Liver (tissue), 9 donors: ENCODE data around the gene RRN3. TPM values are rescaled to one million over a fixed set of nuclear protein-coding genes. Genes with fewer than 3 reads are reported as not detected.
A peak's percentile ranks its signal among the peaks of the same experiment; 100 is the strongest.

Source experiments
- DNase-seq: peaks from one replicate; pipeline ENCODE4 v3.0.0-alpha.2; 2017; ENCODE audit warnings: low spot score
- H3K27ac ChIP-seq, 2 donors: one replicate each; pipeline ENCODE4 v1.7.0; 2013; ENCODE audit warnings: inconsistent platforms in 2 of 2, low read length in 2 of 2, control low read depth in 1 of 2, low read depth in 1 of 2, mild to moderate bottlenecking in 1 of 2
- H3K27me3 ChIP-seq, 4 donors: one replicate each; pipeline versions ENCODE4 v1.6.1 to v1.7.0; 2013; ENCODE audit warnings: low read length in 3 of 4, inconsistent platforms in 1 of 4, mild to moderate bottlenecking in 1 of 4, moderate library complexity in 1 of 4; ENCODE audit not compliant: control insufficient read depth in 4 of 4, insufficient read depth in 4 of 4
- H3K36me3 ChIP-seq, 4 donors: one replicate each; pipeline versions ENCODE4 v1.6.1 to v1.7.0; 2013; ENCODE audit warnings: low read length in 3 of 4, mild to moderate bottlenecking in 3 of 4, low read depth in 1 of 4, moderate library complexity in 1 of 4; ENCODE audit not compliant: control insufficient read depth in 4 of 4, insufficient read depth in 3 of 4
- H3K4me1 ChIP-seq, 4 donors: one replicate each; pipeline versions ENCODE4 v1.6.1 to v1.7.0; 2013; ENCODE audit warnings: low read length in 3 of 4, mild to moderate bottlenecking in 3 of 4, moderate library complexity in 1 of 4; ENCODE audit not compliant: control insufficient read depth in 4 of 4, insufficient read depth in 4 of 4
- H3K4me3 ChIP-seq, 3 donors: one replicate each; pipeline versions ENCODE4 v1.6.1 to v1.7.0; 2013; ENCODE audit warnings: low read length in 3 of 3, control low read depth in 1 of 3, low read depth in 1 of 3, mild to moderate bottlenecking in 1 of 3
- H3K9ac ChIP-seq, 2 donors: one replicate each; pipeline ENCODE4 v1.7.0; 2013; ENCODE audit warnings: low read length in 2 of 2, mild to moderate bottlenecking in 2 of 2, moderate library complexity in 2 of 2, control low read depth in 1 of 2, low read depth in 1 of 2
- H3K9me3 ChIP-seq, 4 donors: one replicate each; pipeline versions ENCODE4 v1.6.1 to v1.7.0; 2013; ENCODE audit warnings: low read length in 3 of 4; ENCODE audit not compliant: control insufficient read depth in 4 of 4
- EGR1 ChIP-seq, 2 donors: IDR thresholded peaks; 2 replicates each; pipeline ENCODE4 v1.6.1; 2016 to 2018; ENCODE audit warnings: antibody characterized with exemption in 2 of 2, low read depth in 2 of 2
- FOXA1 ChIP-seq: IDR thresholded peaks from 2 replicates; pipeline ENCODE4 v1.6.1; 2016; ENCODE audit warnings: antibody characterized with exemption
- FOXA2 ChIP-seq: IDR thresholded peaks from 2 replicates; pipeline ENCODE4 v1.6.1; 2016; ENCODE audit warnings: antibody characterized with exemption
- GABPA ChIP-seq, 2 donors: IDR thresholded peaks in 1 of 2; conservative IDR thresholded peaks in 1 of 2; 2 replicates each; pipeline ENCODE4 v1.6.1; 2016; ENCODE audit warnings: antibody characterized with exemption in 2 of 2, mild to moderate bottlenecking in 1 of 2, moderate library complexity in 1 of 2
- HNF4A ChIP-seq, 2 donors: conservative IDR thresholded peaks; 2 replicates each; pipeline ENCODE4 v1.6.1; 2016; ENCODE audit warnings: antibody characterized with exemption in 2 of 2, mild to moderate bottlenecking in 2 of 2
- HNF4G ChIP-seq: IDR thresholded peaks from 2 replicates; pipeline ENCODE4 v1.6.1; 2016; ENCODE audit warnings: antibody characterized with exemption
- JUND ChIP-seq, 2 donors: IDR thresholded peaks; 2 replicates each; pipeline ENCODE4 v1.6.1; 2016; ENCODE audit warnings: antibody characterized with exemption in 2 of 2
- NR2F2 ChIP-seq: IDR thresholded peaks from 2 replicates; pipeline ENCODE4 v1.6.1; 2016; ENCODE audit warnings: antibody characterized with exemption
- RAD21 ChIP-seq, 2 donors: IDR thresholded peaks; 2 replicates each; pipeline ENCODE4 v1.6.1; 2016; ENCODE audit warnings: antibody characterized with exemption in 2 of 2, mild to moderate bottlenecking in 2 of 2
- RXRA ChIP-seq, 2 donors: IDR thresholded peaks; 2 replicates each; pipeline ENCODE4 v1.6.1; 2017 to 2018; ENCODE audit warnings: antibody characterized with exemption in 2 of 2, mild to moderate bottlenecking in 1 of 2
- SP1 ChIP-seq: IDR thresholded peaks from 2 replicates; pipeline ENCODE4 v1.6.1; 2018; ENCODE audit warnings: antibody characterized with exemption, mild to moderate bottlenecking
- TAF1 ChIP-seq: conservative IDR thresholded peaks from 2 replicates; pipeline ENCODE4 v1.6.1; 2016; ENCODE audit warnings: antibody characterized with exemption, mild to moderate bottlenecking
- YY1 ChIP-seq: IDR thresholded peaks from 2 replicates; pipeline ENCODE4 v1.6.1; 2016; ENCODE audit warnings: antibody characterized with exemption, mild to moderate bottlenecking
- WGBS: extraction: QIAGEN DNeasy Blood & Tissue Kit; methylation state at CpG from one replicate; pipeline ENCODE4 v1.1.7; 2013; 5-methylcytosine and 5-hydroxymethylcytosine counted together
- polyA plus RNA-seq, 2 donors: library from polyadenylated mRNA; stranded (reverse) in 1 of 2; unstranded in 1 of 2; fragments of 200-250 nt in 1 of 2; fragments of >200 nt in 1 of 2; fragmentation: Nextera tagmentation in 1 of 2; extraction: Ambion mirVana in 1 of 2; gene quantifications; one replicate each; pipeline versions ENCODE4 v1.2.1 to v1.2.3, GENCODE V29; 2013 to 2015
- total RNA-seq, 2 donors: library from RNA; depleted of rRNA; stranded (reverse); fragments of >200 nt; gene quantifications; one replicate each; pipeline ENCODE4 v1.2.3, GENCODE V29; 2014
- TF ChIP-seq, protein P1 (sequence below): fragments of 150-350 bp; IDR thresholded peaks from 2 replicates; pipeline ENCODE4 v1.5.1; 2017; ENCODE audit warnings: improper control_type of control experiment, low read depth, low read length; ENCODE audit not compliant: missing input control
- TF ChIP-seq, protein P2 (sequence below): IDR thresholded peaks from 2 replicates; pipeline ENCODE4 v1.6.1; 2016; ENCODE audit warnings: antibody characterized with exemption
- TF ChIP-seq, protein P3 (sequence below): IDR thresholded peaks from 2 replicates; pipeline ENCODE4 v1.6.1; 2016; ENCODE audit warnings: antibody characterized with exemption
- TF ChIP-seq, protein P4 (sequence below): IDR thresholded peaks from 2 replicates; pipeline ENCODE4 v1.6.1; 2016; ENCODE audit warnings: antibody characterized with exemption
- donor health status: healthy.
- donor health status: healthy.
- donor health status: healthy.
- donor health status: healthy.
- donor health status: healthy.

Gene RRN3
- total and polyA plus RNA-seq, 4 donors, result 8.2 to 28.4 (median 16.3) TPM

DNA sequence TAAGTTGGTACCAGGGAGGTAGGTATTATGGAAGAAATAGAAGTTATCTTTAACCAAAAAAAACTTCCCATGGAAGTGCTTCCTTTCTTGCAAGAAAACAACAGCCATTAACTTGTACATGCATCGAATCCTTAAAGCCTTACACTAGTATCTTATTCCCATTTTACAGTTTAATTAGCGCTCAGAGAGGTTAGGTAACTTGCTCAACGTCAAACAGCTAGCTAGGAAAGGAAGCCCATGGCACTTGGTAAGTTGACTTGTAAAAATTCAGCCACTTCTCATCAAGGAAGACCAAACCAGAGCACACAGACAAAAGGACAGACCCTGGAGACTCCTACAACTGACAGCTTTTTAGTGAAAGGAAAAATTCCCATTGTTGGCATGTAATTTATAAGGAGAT, 34.7 kb downstream of the RRN3 start:
- Histone ChIP-seq H3K27ac (no peak overlapping the region), H3K9ac (no peak overlapping the region), H3K4me3 (no peak overlapping the region), H3K27me3 (no peaks in the 10 kb centered on the region), H3K36me3 (peaks cover 15 to 32% (median 27%) of the 10 kb centered on the region in 4 donors), H3K9me3 (no peaks in the 10 kb centered on the region), H3K4me1 (peaks cover 7 to 37% (median 31%) of the 10 kb centered on the region in 4 donors)
- TF ChIP-seq HNF4G (no peak), JUND (IDR thresholded peaks at IDR 0.05) (no peak), GABPA (IDR thresholded peaks at IDR 0.05 in 1 of 2, conservative IDR thresholded peaks at IDR 0.05 in 1 of 2) (no peak), SP1 (no peak), TAF1 (no peak)
- DNase-seq, result no peak
- WGBS, result 67% methylated on average over 3 of the region's 3 CpGs

DNA sequence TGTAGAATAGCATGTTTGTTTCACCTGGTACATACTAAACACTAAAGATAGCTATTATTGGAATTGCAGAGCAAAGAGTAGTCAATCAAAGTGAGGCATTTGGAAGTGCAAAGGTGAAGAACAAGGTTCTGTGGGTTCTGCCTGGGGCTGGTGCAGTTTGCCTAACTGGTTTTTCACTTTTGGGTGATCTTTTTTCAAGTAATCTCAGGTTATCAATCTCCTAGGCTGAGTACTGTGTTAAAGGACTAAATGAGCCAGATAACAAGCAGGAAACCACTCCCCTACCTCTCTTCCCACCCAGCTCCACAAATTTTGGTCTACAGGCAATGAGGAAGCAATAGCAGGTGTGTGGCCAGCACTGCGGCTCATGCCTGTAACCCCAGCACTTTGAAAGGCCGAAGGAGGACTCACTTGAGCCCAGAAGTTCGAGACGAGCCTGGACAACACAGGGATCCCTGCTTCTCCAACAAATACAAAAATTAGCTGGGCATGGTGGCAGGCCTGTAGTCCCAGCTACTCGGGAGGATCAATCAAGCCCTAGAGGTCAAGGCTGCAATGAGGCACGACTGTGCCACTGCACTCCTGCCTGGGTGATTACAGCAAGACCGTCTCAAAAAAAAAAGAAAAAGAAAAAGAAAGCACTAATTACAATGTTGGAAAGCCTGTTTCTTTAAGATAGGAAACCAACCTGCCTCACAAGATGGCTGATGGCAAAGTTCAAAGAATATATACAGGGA, 36.2 kb downstream of the RRN3 start:
- H3K36me3 ChIP-seq, result peaks cover 14 to 27% (median 23%) of the 10 kb centered on the region in 4 donors
- H3K27me3 ChIP-seq, result no peaks in the 10 kb centered on the region
- no peak overlapping the region for H3K9ac ChIP-seq
- no peak for DNase-seq
- H3K4me3 ChIP-seq, result no peak overlapping the region
- H3K4me1 ChIP-seq, result peaks cover 7 to 48% (median 40%) of the 10 kb centered on the region in 4 donors
- H3K9me3 ChIP-seq, result no peaks in the 10 kb centered on the region
- 52% methylated on average over 7 of the region's 7 CpGs for WGBS
- peak overlapping the region; percentile 14 to 86 for H3K27ac ChIP-seq
- TF ChIP-seq HNF4A (conservative IDR thresholded peaks at IDR 0.05) (peak in 1 of 2 donors; percentile 12), YY1 (no peak), FOXA2 (no peak), RAD21 (IDR thresholded peaks at IDR 0.05) (no peak), FOXA1 (no peak)
- TF ChIP-seq, protein P1, sequence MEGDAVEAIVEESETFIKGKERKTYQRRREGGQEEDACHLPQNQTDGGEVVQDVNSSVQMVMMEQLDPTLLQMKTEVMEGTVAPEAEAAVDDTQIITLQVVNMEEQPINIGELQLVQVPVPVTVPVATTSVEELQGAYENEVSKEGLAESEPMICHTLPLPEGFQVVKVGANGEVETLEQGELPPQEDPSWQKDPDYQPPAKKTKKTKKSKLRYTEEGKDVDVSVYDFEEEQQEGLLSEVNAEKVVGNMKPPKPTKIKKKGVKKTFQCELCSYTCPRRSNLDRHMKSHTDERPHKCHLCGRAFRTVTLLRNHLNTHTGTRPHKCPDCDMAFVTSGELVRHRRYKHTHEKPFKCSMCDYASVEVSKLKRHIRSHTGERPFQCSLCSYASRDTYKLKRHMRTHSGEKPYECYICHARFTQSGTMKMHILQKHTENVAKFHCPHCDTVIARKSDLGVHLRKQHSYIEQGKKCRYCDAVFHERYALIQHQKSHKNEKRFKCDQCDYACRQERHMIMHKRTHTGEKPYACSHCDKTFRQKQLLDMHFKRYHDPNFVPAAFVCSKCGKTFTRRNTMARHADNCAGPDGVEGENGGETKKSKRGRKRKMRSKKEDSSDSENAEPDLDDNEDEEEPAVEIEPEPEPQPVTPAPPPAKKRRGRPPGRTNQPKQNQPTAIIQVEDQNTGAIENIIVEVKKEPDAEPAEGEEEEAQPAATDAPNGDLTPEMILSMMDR, result no peak

DNA sequence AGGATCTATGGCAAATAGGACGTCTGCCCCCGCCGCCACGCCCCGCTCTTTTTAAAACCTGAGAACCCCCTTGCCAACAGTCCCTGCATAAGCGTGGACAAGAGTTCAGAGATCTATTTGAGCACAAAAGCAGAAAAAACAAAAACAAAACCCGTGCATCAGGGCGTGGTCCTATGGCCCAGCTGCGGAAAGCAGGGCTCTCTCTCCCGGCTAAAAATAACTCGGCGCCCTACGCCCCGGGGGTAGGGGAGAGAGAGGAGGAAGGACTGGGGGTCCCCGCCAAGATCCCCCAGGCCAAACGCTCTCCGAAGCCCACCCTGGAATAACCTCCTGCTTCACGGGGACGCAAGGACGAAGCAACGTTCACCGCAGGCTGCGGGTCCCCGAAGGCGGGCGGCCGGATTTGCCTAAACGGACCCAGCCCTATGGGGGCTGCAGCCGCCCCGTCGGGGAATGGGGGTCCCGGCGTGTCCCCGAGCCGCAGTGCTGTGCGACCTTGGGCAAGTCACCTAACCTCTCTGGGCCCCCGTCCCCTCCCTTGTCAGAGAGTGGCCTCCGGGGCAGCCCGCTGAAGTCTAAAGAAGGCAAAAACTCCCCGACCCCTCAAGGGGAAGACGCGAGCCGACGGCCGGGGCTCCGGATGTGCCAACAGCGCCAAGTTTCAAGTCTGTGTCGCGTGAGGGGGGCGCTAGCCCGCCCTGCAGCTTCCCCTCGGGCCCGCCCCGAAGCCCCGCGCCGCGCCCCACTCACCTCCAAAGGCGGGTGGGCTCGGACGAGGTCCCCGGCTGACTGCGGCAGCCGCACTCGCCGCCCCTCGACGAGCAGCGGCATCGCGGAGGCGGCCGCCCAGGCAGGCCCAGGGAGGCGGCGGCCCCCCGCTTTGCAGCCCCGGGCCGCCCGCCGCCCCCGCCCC, 38.7 kb downstream of the RRN3 start:
- Histone ChIP-seq H3K9me3 (no peaks in the 10 kb centered on the region), H3K9ac (peak overlapping the region; percentile 70 to 77), H3K4me3 (peak overlapping the region; percentile 70 to 98 (median 88)), H3K36me3 (peaks cover 2 to 9% (median 4%) of the 10 kb centered on the region in 4 donors), H3K4me1 (peaks cover 7 to 58% (median 50%) of the 10 kb centered on the region in 4 donors), H3K27ac (peak overlapping the region; percentile 72 to 75), H3K27me3 (no peaks in the 10 kb centered on the region)
- whole genome bisulfite sequencing, result 3% methylated on average over 81 of the region's 81 CpGs
- DNase-seq, result no peak
- TF ChIP-seq, protein P1, result no peak
- TF ChIP-seq, protein P2, sequence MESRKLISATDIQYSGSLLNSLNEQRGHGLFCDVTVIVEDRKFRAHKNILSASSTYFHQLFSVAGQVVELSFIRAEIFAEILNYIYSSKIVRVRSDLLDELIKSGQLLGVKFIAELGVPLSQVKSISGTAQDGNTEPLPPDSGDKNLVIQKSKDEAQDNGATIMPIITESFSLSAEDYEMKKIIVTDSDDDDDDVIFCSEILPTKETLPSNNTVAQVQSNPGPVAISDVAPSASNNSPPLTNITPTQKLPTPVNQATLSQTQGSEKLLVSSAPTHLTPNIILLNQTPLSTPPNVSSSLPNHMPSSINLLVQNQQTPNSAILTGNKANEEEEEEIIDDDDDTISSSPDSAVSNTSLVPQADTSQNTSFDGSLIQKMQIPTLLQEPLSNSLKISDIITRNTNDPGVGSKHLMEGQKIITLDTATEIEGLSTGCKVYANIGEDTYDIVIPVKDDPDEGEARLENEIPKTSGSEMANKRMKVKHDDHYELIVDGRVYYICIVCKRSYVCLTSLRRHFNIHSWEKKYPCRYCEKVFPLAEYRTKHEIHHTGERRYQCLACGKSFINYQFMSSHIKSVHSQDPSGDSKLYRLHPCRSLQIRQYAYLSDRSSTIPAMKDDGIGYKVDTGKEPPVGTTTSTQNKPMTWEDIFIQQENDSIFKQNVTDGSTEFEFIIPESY, result no peak
- TF ChIP-seq RXRA (IDR thresholded peaks at IDR 0.05) (no peak), EGR1 (IDR thresholded peaks at IDR 0.05; ENCODE audit: low read depth in 2 of 2) (no peak), FOXA1 (no peak), FOXA2 (no peak), YY1 (no peak), JUND (IDR thresholded peaks at IDR 0.05) (no peak), RAD21 (IDR thresholded peaks at IDR 0.05) (no peak), HNF4G (no peak), HNF4A (conservative IDR thresholded peaks at IDR 0.05) (no peak), NR2F2 (no peak)
- TF ChIP-seq, protein P3, sequence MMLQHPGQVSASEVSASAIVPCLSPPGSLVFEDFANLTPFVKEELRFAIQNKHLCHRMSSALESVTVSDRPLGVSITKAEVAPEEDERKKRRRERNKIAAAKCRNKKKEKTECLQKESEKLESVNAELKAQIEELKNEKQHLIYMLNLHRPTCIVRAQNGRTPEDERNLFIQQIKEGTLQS, result no peak
- TF ChIP-seq, protein P4, sequence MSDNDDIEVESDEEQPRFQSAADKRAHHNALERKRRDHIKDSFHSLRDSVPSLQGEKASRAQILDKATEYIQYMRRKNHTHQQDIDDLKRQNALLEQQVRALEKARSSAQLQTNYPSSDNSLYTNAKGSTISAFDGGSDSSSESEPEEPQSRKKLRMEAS, result no peak
